ENCODE results near the gene MKNK2.
A peak's percentile ranks its signal among the peaks of the same experiment; 100 is the strongest.

MKNK2 gene

DNA sequence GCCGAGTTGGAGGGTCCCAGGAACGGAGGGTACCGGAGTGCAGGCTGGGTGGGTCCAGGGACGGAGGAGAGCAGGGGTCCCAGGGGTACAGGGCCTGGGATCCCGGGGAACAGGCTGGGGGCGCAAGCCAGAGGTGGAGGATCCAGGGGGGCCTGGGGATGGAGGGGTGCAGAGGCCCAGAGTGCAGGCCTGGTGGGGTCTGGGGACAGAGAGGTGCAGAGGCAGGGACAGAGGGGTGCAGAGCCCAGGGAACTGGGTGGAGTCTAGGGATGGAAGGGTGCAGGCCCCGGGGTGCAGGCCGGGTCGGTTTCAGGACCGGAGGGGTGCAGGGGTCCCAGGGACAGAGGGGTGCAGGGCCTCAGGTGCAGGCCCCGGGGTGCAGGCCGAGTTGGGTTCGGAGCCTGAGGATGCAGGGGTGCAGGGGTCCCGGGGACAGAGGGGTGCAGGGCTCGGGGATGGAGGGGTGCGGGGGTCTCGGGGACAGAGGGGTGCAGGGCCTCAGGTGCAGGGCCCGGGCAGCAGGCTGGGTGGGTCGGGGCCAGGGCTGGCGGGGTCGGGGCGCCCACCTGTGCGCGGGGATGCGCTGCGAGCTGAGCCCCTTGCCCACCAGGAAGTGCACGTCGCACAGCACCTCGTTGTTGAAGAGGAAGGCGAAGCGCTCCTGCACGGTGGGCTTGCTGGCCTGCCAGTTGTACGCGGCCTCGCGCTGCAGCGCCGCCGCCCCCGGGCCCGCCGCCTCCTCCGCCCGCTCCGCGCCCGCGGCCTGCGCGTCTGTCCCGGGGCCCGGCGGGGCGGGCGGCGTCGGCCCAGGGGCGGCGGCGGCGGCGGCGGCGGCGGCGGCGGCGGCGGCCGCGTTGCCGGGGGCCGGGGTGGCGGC lies 36.1 kb downstream of the MKNK2 start:
- peaks cover 47% of the 10 kb centered on the region for H3K4me1 ChIP-seq
- H3K4me2 ChIP-seq, result peak overlapping the region; percentile 88
- H4K20me1 ChIP-seq, result peaks cover 32% of the 10 kb centered on the region
- H3K27me3 ChIP-seq, result no peaks in the 10 kb centered on the region
- TF ChIP-seq Cebpa-rat (IDR thresholded peaks at IDR 0.05), result no peak
- H3K4me3 ChIP-seq, result peak overlapping the region; percentile 77
- H3K27ac ChIP-seq, result peak overlapping the region; percentile 80
- peaks cover 15% of the 10 kb centered on the region for H3K9me3 ChIP-seq
- H3K9ac ChIP-seq, result peak overlapping the region; percentile 83
- peaks cover 30% of the 10 kb centered on the region for H3K36me3 ChIP-seq

DNA sequence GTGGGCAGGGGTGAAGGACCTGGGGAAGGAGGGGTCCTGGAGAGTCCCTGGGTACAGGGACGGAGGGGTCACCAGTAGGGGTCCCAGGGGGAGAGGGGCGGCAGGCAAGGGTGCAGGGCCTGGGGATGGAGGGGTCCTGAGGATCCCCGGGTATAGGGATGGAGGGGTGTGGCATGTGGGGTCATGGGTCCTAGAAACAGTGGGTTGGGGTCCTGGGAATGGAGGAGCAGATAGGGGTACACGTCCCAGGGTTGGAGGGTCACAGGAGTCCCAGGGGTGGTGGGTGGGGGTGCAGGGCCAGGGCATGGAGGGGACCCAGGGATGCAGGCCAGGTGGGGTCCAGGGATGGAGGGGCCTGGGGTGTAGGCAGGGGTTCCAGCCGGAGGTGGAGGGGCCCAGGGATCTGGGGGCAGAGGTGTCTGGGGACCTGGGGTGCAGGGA lies 36.9 kb downstream of the MKNK2 start:
- Histone ChIP-seq H3K4me1 (peaks cover 39% of the 10 kb centered on the region), H3K9me3 (peaks cover 15% of the 10 kb centered on the region), H3K9ac (no peak overlapping the region), H3K27ac (no peak overlapping the region), H3K36me3 (peaks cover 30% of the 10 kb centered on the region), H4K20me1 (peaks cover 34% of the 10 kb centered on the region), H3K4me2 (peak overlapping the region; percentile 88), H3K4me3 (peak overlapping the region; percentile 77; the same call in 1 of the 2 replicates), H3K27me3 (no peaks in the 10 kb centered on the region)
- no peak for TF ChIP-seq Cebpa-rat (IDR thresholded peaks at IDR 0.05)

DNA sequence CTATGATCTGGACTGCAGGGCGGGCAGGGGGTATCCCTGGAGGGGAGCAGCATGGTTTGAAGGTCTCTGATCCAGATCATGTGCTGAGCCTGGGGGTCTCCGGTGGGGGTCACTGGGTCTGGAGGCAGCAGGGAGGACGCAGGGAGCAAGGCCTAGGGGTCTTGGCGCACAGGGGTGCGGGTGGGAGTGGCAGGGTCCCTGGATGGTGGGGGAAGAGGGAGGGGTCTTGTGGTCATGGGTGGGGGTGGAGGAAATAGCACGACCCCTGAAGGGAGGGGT lies 37.4 kb downstream of the MKNK2 start:
- H3K27me3 ChIP-seq, result no peaks in the 10 kb centered on the region
- no peak overlapping the region for H3K27ac ChIP-seq
- H3K9ac ChIP-seq, result no peak overlapping the region
- peak overlapping the region; percentile 88 for H3K4me2 ChIP-seq
- H3K4me3 ChIP-seq, result no peak overlapping the region
- peaks cover 36% of the 10 kb centered on the region for H4K20me1 ChIP-seq
- H3K4me1 ChIP-seq, result peaks cover 39% of the 10 kb centered on the region
- peaks cover 34% of the 10 kb centered on the region for H3K36me3 ChIP-seq
- H3K9me3 ChIP-seq, result peaks cover 15% of the 10 kb centered on the region
- no peak for TF ChIP-seq Cebpa-rat (IDR thresholded peaks at IDR 0.05)

DNA sequence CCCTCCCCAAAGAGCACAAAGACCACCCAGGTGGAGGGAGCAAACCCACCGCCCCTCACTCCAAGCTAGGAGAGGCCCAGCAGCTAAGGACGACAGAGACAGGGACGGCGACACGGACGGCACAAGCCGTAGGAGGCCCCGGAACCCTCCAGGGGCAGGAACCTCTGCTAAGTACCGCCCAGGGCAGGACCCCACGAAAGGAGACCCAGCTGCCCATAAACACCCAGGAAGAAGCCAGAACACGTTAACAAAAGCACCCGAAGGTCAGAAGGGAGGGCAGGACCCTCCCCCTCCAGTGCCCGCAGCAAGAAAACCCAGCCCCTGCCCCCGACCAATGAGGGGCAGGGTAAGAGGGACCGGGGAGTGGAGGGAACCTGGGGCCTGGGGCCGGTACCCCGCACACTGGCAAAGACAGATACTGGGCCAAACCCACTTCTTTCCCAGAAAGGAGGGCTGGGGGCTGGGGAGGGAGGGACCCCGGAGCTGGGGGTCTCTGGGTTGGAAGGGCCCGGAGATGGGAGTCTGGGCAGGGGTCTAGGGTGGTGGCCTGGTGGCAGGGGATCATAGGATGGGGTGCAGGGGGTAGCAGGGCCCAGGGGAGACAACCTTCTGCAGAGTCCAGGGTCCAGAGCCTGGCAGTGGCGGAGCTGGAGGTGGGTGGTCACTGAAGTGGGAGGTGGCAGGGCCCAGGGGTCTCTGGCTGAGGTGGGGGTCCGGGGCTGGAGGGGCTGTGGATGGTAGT lies 37.9 kb downstream of the MKNK2 start:
- peak overlapping the region; percentile 88; the same call in 1 of the 2 replicates for H3K4me2 ChIP-seq
- H3K9ac ChIP-seq, result no peak overlapping the region
- H3K27ac ChIP-seq, result no peak overlapping the region

DNA sequence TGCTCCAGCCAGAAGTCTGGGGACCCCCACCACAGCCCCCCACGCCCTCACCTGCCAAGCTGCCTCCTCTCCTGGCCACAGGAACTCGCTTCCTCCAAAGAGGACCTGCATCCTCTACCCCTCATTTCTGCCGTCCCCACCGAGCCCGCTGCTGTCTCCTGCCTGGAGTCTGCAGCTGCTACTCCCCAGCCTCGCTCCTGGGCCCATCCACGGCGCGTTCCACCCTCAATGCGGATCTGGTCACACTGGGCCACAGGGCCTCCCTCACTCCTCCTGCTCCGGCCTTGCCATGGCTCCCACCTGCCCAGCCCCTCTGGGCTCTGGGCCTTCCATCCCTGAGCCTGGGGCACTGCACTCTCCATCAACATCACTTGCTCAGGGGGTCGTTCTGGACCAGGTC lies 39.9 kb downstream of the MKNK2 start:
- no peak for TF ChIP-seq Cebpa-rat (IDR thresholded peaks at IDR 0.05)
- Histone ChIP-seq H3K27ac (no peak overlapping the region), H3K27me3 (no peaks in the 10 kb centered on the region), H3K4me3 (no peak overlapping the region), H3K4me1 (peaks cover 51% of the 10 kb centered on the region), H3K9me3 (peaks cover 15% of the 10 kb centered on the region), H3K4me2 (no peak overlapping the region), H3K36me3 (peaks cover 42% of the 10 kb centered on the region), H3K9ac (no peak overlapping the region), H4K20me1 (peaks cover 60% of the 10 kb centered on the region)

More for the DNA sequence above, 37.9 kb downstream of the MKNK2 start:
- H3K9me3 ChIP-seq, result peaks cover 15% of the 10 kb centered on the region
- no peak overlapping the region for H3K4me3 ChIP-seq
- TF ChIP-seq Cebpa-rat (IDR thresholded peaks at IDR 0.05), result no peak
- H3K4me1 ChIP-seq, result peaks cover 43% of the 10 kb centered on the region
- H3K36me3 ChIP-seq, result peaks cover 36% of the 10 kb centered on the region
- H3K27me3 ChIP-seq, result no peaks in the 10 kb centered on the region
- peaks cover 41% of the 10 kb centered on the region for H4K20me1 ChIP-seq

DNA sequence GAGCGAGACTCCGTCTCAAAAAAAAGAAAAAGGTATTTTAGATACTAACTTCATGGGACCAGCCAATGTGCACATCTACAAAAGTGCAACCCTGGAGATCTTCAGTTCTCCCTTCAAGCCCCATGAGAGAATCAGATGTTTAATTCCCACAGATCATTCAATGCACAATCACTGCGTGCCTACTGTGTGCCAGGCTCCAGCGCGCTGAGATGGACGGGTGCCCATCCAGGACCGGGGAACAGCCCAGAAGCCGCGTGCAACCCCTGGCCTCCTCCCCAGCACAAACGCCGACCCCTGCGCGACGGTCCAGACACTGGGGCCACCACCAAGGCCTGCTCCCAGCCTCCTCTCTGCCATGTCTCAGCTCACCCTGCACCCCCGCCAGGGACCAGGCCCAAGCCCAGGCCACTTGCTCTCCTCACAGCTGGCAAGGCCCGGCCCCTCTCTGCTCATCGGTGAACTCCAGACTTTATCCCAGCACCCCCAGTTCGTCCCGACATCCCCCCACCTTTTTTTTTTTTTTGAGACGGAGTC lies 40.8 kb downstream of the MKNK2 start:
- Histone ChIP-seq H3K4me1 (peaks cover 52% of the 10 kb centered on the region), H3K36me3 (peaks cover 48% of the 10 kb centered on the region), H3K9me3 (peaks cover 15% of the 10 kb centered on the region), H3K27ac (no peak overlapping the region), H4K20me1 (peaks cover 66% of the 10 kb centered on the region), H3K27me3 (no peaks in the 10 kb centered on the region), H3K9ac (no peak overlapping the region), H3K4me3 (no peak overlapping the region), H3K4me2 (no peak overlapping the region)
- no peak for TF ChIP-seq Cebpa-rat (IDR thresholded peaks at IDR 0.05)

DNA sequence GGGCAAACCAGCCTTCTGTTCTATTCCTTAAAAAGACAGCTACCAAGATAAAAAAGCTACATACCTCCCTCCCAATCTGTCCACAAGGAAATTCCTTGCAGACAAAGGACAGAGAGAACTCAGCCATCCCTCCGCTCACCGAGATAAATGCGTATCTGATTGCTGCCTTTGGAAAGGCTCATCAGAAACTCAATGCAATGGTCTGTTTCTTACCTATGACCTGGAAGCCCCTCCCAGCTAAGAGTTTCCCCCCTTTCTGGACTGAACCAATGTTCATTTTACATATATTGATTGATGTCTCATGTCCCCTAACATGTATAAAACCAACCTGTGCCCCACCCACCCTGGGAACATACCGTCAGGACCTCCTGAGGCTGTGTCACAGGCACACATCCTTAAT lies 47.2 kb downstream of the MKNK2 start:
- H4K20me1 ChIP-seq, result peaks cover 77% of the 10 kb centered on the region
- H3K36me3 ChIP-seq, result peaks cover 80% of the 10 kb centered on the region
- H3K4me2 ChIP-seq, result no peak overlapping the region
- H3K9me3 ChIP-seq, result no peaks in the 10 kb centered on the region
- H3K27ac ChIP-seq, result no peak overlapping the region
- no peaks in the 10 kb centered on the region for H3K27me3 ChIP-seq
- no peak for TF ChIP-seq Cebpa-rat (IDR thresholded peaks at IDR 0.05)
- H3K4me3 ChIP-seq, result no peak overlapping the region
- H3K9ac ChIP-seq, result no peak overlapping the region
- peaks cover 29% of the 10 kb centered on the region for H3K4me1 ChIP-seq

DNA sequence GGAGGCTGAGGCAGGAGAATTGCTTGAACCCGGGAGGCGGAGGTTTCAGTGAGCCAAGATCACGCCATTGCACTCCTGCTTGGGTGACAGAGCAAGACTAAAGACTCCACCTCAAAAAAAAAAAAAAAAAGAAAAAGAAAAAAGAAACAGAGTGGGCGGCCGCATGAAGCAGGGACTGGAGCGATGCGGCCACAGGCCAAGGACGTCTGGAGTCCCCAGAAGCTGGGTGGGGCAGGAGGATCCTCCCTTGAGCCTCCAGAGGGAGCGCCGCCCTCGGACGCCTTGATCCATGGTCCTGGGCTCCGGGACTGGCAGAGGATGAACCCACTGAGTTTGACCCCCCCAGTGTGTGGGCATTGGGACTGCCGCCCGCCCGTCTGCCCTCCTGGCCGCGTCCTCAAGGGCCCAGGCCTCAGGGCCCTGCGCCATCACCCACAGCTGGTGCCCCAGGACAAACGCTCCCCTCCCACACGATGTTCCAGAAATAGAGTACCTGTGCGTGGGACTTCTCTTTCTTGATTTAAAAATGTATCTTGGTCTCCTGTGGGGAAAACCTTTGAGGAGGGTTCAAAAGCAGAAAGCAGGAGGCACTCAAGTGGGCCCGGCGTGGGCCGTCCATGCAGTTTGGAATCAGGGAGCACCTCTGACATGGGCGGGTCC lies 51.1 kb downstream of the MKNK2 start:
- Histone ChIP-seq H3K4me1 (0 out of 2 replicates have a peak, but pooled peaks cover 2% of the 10 kb centered on the region), H3K36me3 (peaks cover 100% of the 10 kb centered on the region), H3K27ac (no peak overlapping the region), H3K4me2 (no peak overlapping the region), H4K20me1 (peaks cover 71% of the 10 kb centered on the region), H3K9ac (no peak overlapping the region), H3K9me3 (peaks cover 16% of the 10 kb centered on the region), H3K27me3 (no peaks in the 10 kb centered on the region), H3K4me3 (no peak overlapping the region)
- no peak for TF ChIP-seq Cebpa-rat (IDR thresholded peaks at IDR 0.05)
